Liver (tissue), 9 donors: ENCODE measurements around the gene TRAPPC5. TPM values are rescaled to one million over a fixed set of nuclear protein-coding genes. Genes with fewer than 3 reads are reported as not detected.

Experiments
- DNase-seq: peaks from one replicate; pipeline ENCODE4 v3.0.0-alpha.2; 2017; ENCODE audit warnings: low spot score
- H3K27ac ChIP-seq, 2 donors: one replicate each; pipeline ENCODE4 v1.7.0; 2013; ENCODE audit warnings: inconsistent platforms in 2 of 2, low read length in 2 of 2, control low read depth in 1 of 2, low read depth in 1 of 2, mild to moderate bottlenecking in 1 of 2
- H3K27me3 ChIP-seq, 4 donors: one replicate each; pipeline versions ENCODE4 v1.6.1 to v1.7.0; 2013; ENCODE audit warnings: low read length in 3 of 4, inconsistent platforms in 1 of 4, mild to moderate bottlenecking in 1 of 4, moderate library complexity in 1 of 4; ENCODE audit not compliant: control insufficient read depth in 4 of 4, insufficient read depth in 4 of 4
- H3K36me3 ChIP-seq, 4 donors: one replicate each; pipeline versions ENCODE4 v1.6.1 to v1.7.0; 2013; ENCODE audit warnings: low read length in 3 of 4, mild to moderate bottlenecking in 3 of 4, low read depth in 1 of 4, moderate library complexity in 1 of 4; ENCODE audit not compliant: control insufficient read depth in 4 of 4, insufficient read depth in 3 of 4
- H3K4me1 ChIP-seq, 4 donors: one replicate each; pipeline versions ENCODE4 v1.6.1 to v1.7.0; 2013; ENCODE audit warnings: low read length in 3 of 4, mild to moderate bottlenecking in 3 of 4, moderate library complexity in 1 of 4; ENCODE audit not compliant: control insufficient read depth in 4 of 4, insufficient read depth in 4 of 4
- H3K4me3 ChIP-seq, 3 donors: one replicate each; pipeline versions ENCODE4 v1.6.1 to v1.7.0; 2013; ENCODE audit warnings: low read length in 3 of 3, control low read depth in 1 of 3, low read depth in 1 of 3, mild to moderate bottlenecking in 1 of 3
- H3K9ac ChIP-seq, 2 donors: one replicate each; pipeline ENCODE4 v1.7.0; 2013; ENCODE audit warnings: low read length in 2 of 2, mild to moderate bottlenecking in 2 of 2, moderate library complexity in 2 of 2, control low read depth in 1 of 2, low read depth in 1 of 2
- H3K9me3 ChIP-seq, 4 donors: one replicate each; pipeline versions ENCODE4 v1.6.1 to v1.7.0; 2013; ENCODE audit warnings: low read length in 3 of 4; ENCODE audit not compliant: control insufficient read depth in 4 of 4
- CTCF ChIP-seq: fragments of 150-350 bp; IDR thresholded peaks from 2 replicates; pipeline ENCODE4 v1.5.1; 2017; ENCODE audit warnings: improper control_type of control experiment, low read depth, low read length; ENCODE audit not compliant: missing input control
- HNF4A ChIP-seq, 2 donors: conservative IDR thresholded peaks; 2 replicates each; pipeline ENCODE4 v1.6.1; 2016; ENCODE audit warnings: antibody characterized with exemption in 2 of 2, mild to moderate bottlenecking in 2 of 2
- NR2F2 ChIP-seq: IDR thresholded peaks from 2 replicates; pipeline ENCODE4 v1.6.1; 2016; ENCODE audit warnings: antibody characterized with exemption
- RAD21 ChIP-seq, 2 donors: IDR thresholded peaks; 2 replicates each; pipeline ENCODE4 v1.6.1; 2016; ENCODE audit warnings: antibody characterized with exemption in 2 of 2, mild to moderate bottlenecking in 2 of 2
- SP1 ChIP-seq: IDR thresholded peaks from 2 replicates; pipeline ENCODE4 v1.6.1; 2018; ENCODE audit warnings: antibody characterized with exemption, mild to moderate bottlenecking
- WGBS: extraction: QIAGEN DNeasy Blood & Tissue Kit; methylation state at CpG from one replicate; pipeline ENCODE4 v1.1.7; 2013; 5-methylcytosine and 5-hydroxymethylcytosine counted together
- polyA plus RNA-seq, 2 donors: library from polyadenylated mRNA; stranded (reverse) in 1 of 2; unstranded in 1 of 2; fragments of 200-250 nt in 1 of 2; fragments of >200 nt in 1 of 2; fragmentation: Nextera tagmentation in 1 of 2; extraction: Ambion mirVana in 1 of 2; gene quantifications; one replicate each; pipeline versions ENCODE4 v1.2.1 to v1.2.3, GENCODE V29; 2013 to 2015
- total RNA-seq, 2 donors: library from RNA; depleted of rRNA; stranded (reverse); fragments of >200 nt; gene quantifications; one replicate each; pipeline ENCODE4 v1.2.3, GENCODE V29; 2014
- TF ChIP-seq, protein P1 (sequence below): IDR thresholded peaks from 2 replicates; pipeline ENCODE4 v1.6.1; 2016; ENCODE audit warnings: antibody characterized with exemption
- donor health status: healthy.
- donor health status: healthy.
- donor health status: healthy.
- donor health status: healthy.
- donor health status: healthy.

Gene TRAPPC5
- total RNA-seq (10 to 100 TPM; 22.5 to 38.3 TPM), polyA plus RNA-seq (100 to 1,000 TPM in 1 of 2 donors, 10 to 100 TPM in 1; 72.1 to 130 TPM)

GRCh38 chr19:7680606-7681339 lies at the start of gene TRAPPC5:
TSS of gene TRAPPC5 (plus strand) at chr19:7680833. CDS start at chr19:7682254, 1,421 bp downstream.
- peak within 1 kb of the TSS; percentile 84 to 91 for H3K27ac ChIP-seq
- no peaks in the 10 kb centered on the region for H3K27me3 ChIP-seq
- H3K4me3 ChIP-seq = peak within 1 kb of the TSS; percentile 80 to 97 (median 93)
- TF ChIP-seq NR2F2 = no peak
- peak; percentile 97 for TF ChIP-seq CTCF
- peak; percentile 60 to 71 for TF ChIP-seq RAD21 (IDR thresholded peaks at IDR 0.05)
- TF ChIP-seq HNF4A (conservative IDR thresholded peaks at IDR 0.05) = no peak
- under 1% methylated on average over 79 of the region's 79 CpGs for WGBS
- H3K9ac ChIP-seq = peak within 1 kb of the TSS; percentile 45 to 92
- H3K4me1 ChIP-seq = peaks cover 0 to 25% (median 13%) of the 10 kb centered on the region in 4 donors
- DNase-seq = peak; percentile 91
- peaks cover 0 to 6% (median 0%) of the 10 kb centered on the region in 4 donors for H3K36me3 ChIP-seq
- no peaks in the 10 kb centered on the region for H3K9me3 ChIP-seq

DNA sequence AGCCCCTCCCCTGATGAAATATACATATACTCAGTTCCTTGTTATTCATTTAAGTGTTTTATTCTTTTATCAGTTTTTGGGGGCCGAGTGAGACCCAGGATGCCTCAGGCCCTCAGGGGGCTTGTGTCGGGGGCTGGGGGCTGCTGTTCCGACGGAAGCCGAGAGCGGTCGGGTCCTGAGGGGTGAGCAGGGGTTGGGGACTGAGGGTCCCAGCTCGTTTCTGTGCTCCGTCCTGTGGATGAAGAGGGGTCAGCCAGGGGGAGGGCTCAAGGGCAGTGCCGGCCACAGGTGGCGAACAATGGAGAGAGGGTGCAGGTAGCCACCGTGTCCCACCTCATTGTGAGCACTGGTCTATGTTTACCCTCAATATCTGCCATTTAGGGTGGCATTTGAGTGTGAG lies 49.1 kb upstream of the TRAPPC5 start:
- Histone ChIP-seq H3K9me3 (no peaks in the 10 kb centered on the region), H3K27ac (no peak overlapping the region), H3K9ac (no peak overlapping the region), H3K4me1 (peaks cover 14 to 50% (median 33%) of the 10 kb centered on the region in 4 donors), H3K36me3 (peaks cover 0 to 11% (median 3%) of the 10 kb centered on the region in 4 donors), H3K4me3 (no peak overlapping the region), H3K27me3 (no peaks in the 10 kb centered on the region)
- 94% methylated on average over 12 of the region's 12 CpGs for WGBS
- TF ChIP-seq HNF4A (conservative IDR thresholded peaks at IDR 0.05) (no peak), CTCF (no peak), SP1 (no peak)
- TF ChIP-seq, protein P1, sequence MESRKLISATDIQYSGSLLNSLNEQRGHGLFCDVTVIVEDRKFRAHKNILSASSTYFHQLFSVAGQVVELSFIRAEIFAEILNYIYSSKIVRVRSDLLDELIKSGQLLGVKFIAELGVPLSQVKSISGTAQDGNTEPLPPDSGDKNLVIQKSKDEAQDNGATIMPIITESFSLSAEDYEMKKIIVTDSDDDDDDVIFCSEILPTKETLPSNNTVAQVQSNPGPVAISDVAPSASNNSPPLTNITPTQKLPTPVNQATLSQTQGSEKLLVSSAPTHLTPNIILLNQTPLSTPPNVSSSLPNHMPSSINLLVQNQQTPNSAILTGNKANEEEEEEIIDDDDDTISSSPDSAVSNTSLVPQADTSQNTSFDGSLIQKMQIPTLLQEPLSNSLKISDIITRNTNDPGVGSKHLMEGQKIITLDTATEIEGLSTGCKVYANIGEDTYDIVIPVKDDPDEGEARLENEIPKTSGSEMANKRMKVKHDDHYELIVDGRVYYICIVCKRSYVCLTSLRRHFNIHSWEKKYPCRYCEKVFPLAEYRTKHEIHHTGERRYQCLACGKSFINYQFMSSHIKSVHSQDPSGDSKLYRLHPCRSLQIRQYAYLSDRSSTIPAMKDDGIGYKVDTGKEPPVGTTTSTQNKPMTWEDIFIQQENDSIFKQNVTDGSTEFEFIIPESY = no peak
- no peak for DNase-seq

- no peak for TF ChIP-seq HNF4A (conservative IDR thresholded peaks at IDR 0.05)
- DNase-seq = no peak
- 94% methylated on average over 40 of the region's 40 CpGs for WGBS
- peaks cover 0 to 6% (median 0%) of the 10 kb centered on the region in 4 donors for H3K36me3 ChIP-seq
- H3K27ac ChIP-seq = no peak overlapping the region
- no peaks in the 10 kb centered on the region for H3K9me3 ChIP-seq
- H3K9ac ChIP-seq = no peak overlapping the region
- peaks cover 15 to 48% (median 37%) of the 10 kb centered on the region in 4 donors for H3K4me1 ChIP-seq
- H3K4me3 ChIP-seq = no peak overlapping the region
- H3K27me3 ChIP-seq = no peaks in the 10 kb centered on the region
Measured at GRCh38 chr19:7632340-7633203, 48.1 kb upstream of the TRAPPC5 start.
